ENCODE results near the gene GALNT15. TPM values are rescaled to one million over a fixed set of nuclear protein-coding genes. Genes with fewer than 3 reads are reported as not detected.
A peak's percentile ranks its signal among the peaks of the same experiment; 100 is the strongest.

Gene GALNT15
- polyA plus RNA-seq, 3 donors, result 1.6 to 3.1 (median 2.7) TPM

GRCh38 chr3:16264708-16265454, 90.4 kb downstream of the GALNT15 start, which contains the start of the genes DPH3 and OXNAD1:
Gene DPH3, minus strand, starts transcription at chr3:16264943. Its CDS starts 67 bp downstream, at chr3:16264876.
Gene OXNAD1, plus strand, starts transcription at chr3:16265212. Its CDS starts 5,741 bp downstream, at chr3:16270953.
- DNase-seq (ENCODE audit: extremely low read depth in 1 of 11, low read depth in 9 of 11, low spot score in 4 of 11), result peak; percentile 98 to 100 (median 99)

- no peak for DNase-seq (ENCODE audit: extremely low read depth in 1 of 11, low read depth in 9 of 11, low spot score in 4 of 11)
Observed at GRCh38 chr3:16265455-16265786, 90.9 kb downstream of the GALNT15 start.

- no peak for DNase-seq (ENCODE audit: extremely low read depth in 1 of 11, low read depth in 9 of 11, low spot score in 4 of 11)
Observed at GRCh38 chr3:16266714-16267113, 92.2 kb downstream of the GALNT15 start.

GRCh38 chr3:16270855-16271254, 96.4 kb downstream of the GALNT15 start:
- DNase-seq (ENCODE audit: extremely low read depth in 1 of 11, low read depth in 9 of 11, low spot score in 4 of 11), result no peak

- DNase-seq (ENCODE audit: extremely low read depth in 1 of 11, low read depth in 9 of 11, low spot score in 4 of 11), result no peak
Observed at GRCh38 chr3:16272588-16272987, 98.1 kb downstream of the GALNT15 start.

GRCh38 chr3:16273867-16274266, 99.4 kb downstream of the GALNT15 start:
- no peak for DNase-seq (ENCODE audit: extremely low read depth in 1 of 11, low read depth in 9 of 11, low spot score in 4 of 11)

- DNase-seq (ENCODE audit: extremely low read depth in 1 of 11, low read depth in 9 of 11, low spot score in 4 of 11), result no peak
Observed at GRCh38 chr3:16277471-16277870, 103.0 kb downstream of the GALNT15 start.

GRCh38 chr3:16279010-16279801, 104.7 kb downstream of the GALNT15 start:
- DNase-seq (ENCODE audit: extremely low read depth in 1 of 11, low read depth in 9 of 11, low spot score in 4 of 11), result no peak

GRCh38 chr3:16280671-16281070, 106.2 kb downstream of the GALNT15 start:
- DNase-seq (ENCODE audit: extremely low read depth in 1 of 11, low read depth in 9 of 11, low spot score in 4 of 11), result no peak

Other genes with a start within 250 kb of the GALNT15 start
- gene DPH3, start 90.3 kb downstream of the GALNT15 start, polyA plus RNA-seq (ENCODE audit: insufficient read length in 3 of 3), result 10 to 100 TPM; 21.9 to 28.6 (median 25.9) TPM
- gene OXNAD1, start 90.5 kb downstream of the GALNT15 start, polyA plus RNA-seq (ENCODE audit: insufficient read length in 3 of 3), result 10 to 100 TPM; 15.6 to 17.3 (median 16.3) TPM